ENCODE results near the gene NCK1.

GRCh38 chr3:136937851-136938250 lies 75.8 kb downstream of the NCK1 start:
- TF ChIP-seq CTCF (IDR thresholded peaks at IDR 0.05) (no peak), RFX5 (IDR thresholded peaks at IDR 0.05) (no peak), MYC (IDR thresholded peaks at IDR 0.05; ENCODE audit: borderline replicate concordance, low read length) (no peak), ESRRA (IDR thresholded peaks at IDR 0.05; ENCODE audit: borderline replicate concordance, low read length) (no peak), RCOR1 (IDR thresholded peaks at IDR 0.05; ENCODE audit: low read depth, low read length) (no peak), MAZ (IDR thresholded peaks at IDR 0.05; ENCODE audit: borderline replicate concordance, low read depth, low read length) (no peak), POLR2A (IDR thresholded peaks at IDR 0.05; ENCODE audit: low read length) (no peak), REST (IDR thresholded peaks at IDR 0.05) (no peak), FOSB (CRISPR knock-in tag; IDR thresholded peaks at IDR 0.05) (no peak)

All from A549 (cell line).